Renal pelvis (tissue), 4 donors: Measurements from ENCODE around the gene ATOSA. TPM values are rescaled to one million over a fixed set of nuclear protein-coding genes. Genes with fewer than 3 reads are reported as not detected.
A peak's percentile ranks its signal among the peaks of the same experiment; 100 is the strongest.

Experiments used
- DNase-seq: peaks from one replicate; pipeline ENCODE4 v3.0.0-alpha.2; 2013
- polyA plus RNA-seq, 3 donors: library from polyadenylated mRNA; unstranded; fragments of 120-200 nt; gene quantifications; one replicate each; pipeline ENCODE4 v1.2.1, GENCODE V29; 2013; ENCODE audit not compliant: insufficient read length in 3 of 3

ATOSA gene
- polyA plus RNA-seq, 3 donors = 36.2 to 59.4 (median 48.8) TPM

DNA sequence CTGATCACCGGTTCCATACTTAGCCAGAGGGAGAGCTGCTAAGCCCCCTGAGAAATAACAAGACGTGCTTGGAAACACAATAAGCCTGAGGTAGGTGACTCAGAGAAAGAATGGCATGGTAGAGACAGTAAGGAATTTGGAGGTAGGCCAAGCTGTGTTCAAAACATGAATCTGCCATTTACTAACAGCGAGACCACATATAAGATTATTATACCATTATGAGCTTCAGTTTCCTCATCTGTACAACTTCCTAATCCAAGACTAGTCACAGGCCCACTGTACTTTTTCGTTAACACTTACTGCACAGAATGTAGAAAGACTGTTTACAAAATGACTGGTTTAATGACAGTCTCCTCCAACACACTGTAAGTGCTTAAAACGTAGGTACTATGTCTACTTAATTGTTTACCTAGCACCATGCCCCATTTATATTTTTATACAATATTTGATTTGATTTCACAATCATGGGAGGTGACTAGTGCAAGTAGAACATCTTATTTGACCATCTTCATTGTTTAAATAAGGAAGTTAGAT, 25.7 kb downstream of the ATOSA start:
- DNase-seq = no peak

DNA sequence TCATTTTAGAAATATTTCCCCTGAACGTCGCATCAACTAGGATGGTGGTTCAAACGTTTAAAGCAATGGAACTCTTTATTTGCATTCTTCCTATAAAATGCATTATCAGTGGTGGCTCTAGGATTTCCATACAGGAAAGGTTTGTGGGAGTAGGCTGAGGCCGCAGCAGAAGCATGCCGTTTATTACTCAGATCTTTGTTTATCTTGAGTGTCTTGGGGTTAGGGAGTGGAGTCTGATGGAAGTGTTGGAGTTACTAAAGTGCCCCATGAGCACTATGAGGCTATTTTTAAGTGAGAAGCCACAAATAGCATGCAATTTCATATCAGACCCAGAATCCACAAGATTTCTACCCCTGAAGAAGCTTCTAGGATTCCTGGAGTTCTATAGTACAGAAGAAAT, 26.2 kb downstream of the ATOSA start:
- no peak for DNase-seq

DNA sequence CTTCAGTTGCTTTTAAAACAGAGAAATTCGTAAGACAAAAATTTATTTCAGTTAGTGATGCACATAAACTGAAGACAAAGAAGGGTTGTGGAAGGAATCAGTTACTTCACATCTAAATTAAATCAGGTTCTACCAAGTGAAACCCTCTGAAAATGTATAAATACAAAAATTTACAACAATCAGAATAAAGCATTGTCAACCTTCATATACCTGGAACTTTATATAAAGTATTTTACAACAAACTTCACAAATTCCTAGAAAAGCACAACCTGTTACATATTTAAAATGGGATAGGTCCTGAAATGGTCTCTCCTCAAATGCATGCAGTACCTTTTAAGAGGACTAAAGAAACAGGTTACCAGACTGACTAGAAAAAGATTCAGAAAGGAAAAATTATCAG, 26.9 kb downstream of the ATOSA start:
- DNase-seq = no peak

DNA sequence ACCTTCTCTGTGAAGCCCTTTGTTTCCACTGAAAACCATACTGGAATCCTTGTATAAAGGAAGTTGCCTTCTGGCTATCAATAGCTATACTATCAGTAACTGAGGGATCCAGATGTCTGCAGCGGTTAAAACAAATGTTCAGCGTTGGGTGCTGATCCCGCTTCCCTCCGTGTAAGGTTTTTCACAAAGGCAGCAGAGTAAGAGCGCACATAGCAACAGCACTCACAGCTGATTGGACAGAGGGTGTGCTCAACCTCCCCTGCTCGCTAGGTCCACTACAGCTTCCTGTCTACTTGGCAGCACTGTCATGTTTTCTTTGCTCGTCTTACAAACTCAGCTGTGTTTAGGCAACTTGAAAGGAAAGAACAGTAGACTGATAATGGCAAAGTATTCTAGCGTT, 27.3 kb downstream of the ATOSA start:
- DNase-seq = peak; percentile 87

GRCh38 chr15:52651114-52651513, 28.1 kb downstream of the ATOSA start:
- DNase-seq = no peak

GRCh38 chr15:52649686-52650085, 29.5 kb downstream of the ATOSA start:
- no peak for DNase-seq

DNA sequence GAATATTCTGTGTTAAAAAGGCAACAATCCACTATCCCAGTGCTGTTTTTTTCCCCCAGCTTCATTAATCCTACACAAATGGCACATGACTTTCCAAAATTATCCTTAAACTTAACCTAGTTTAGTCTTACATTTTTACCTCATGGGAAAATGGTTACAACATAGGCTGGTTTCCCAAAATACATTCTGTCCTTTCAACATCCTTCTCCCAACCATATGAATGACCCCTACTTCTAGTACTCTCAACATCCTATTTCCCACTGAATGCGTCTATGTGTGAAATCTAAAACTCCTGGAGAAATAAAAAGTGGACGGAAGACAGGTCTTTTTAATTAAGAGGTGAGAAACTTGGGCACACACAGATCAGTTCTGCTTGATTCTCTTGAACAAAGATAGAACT, 33.3 kb downstream of the ATOSA start:
- no peak for DNase-seq

GRCh38 chr15:52642386-52643361, 36.5 kb downstream of the ATOSA start:
- DNase-seq = no peak

DNA sequence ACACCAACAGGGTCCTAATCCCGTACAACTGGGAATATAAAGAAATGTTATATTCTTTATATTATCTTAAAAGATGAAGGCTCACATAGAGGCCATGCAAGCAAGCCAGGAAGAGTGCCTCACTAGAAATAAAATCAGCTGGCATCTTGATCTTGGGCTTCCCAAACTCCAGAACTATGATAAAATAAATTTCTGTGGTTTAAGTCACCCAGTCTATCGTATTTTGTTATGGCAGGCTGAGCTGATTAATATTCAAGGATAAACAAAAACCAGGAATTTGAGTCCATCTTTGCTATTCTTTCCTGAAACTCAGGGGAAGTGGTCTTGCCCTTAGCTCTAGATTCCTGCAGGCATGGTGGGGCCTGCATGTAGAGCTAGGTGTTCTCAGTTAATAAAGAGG, 42.7 kb downstream of the ATOSA start:
- no peak for DNase-seq

DNA sequence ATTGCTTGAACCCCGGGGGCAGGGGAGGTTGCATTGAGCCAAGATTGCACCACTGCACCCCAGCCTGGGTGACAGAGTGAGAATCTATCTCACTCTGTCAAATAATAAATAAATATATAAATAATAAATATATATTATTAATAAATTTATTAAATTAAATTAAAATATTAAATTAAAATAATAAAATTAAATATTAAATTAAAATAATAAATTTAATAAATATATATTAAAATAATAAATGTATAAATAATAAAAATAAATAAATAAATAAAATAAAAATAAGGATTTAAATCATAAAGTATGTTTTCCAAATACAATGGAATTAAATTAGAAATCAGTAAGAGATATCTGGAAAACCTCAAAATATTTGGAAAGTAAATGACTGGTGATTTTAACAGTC, 43.3 kb downstream of the ATOSA start:
- DNase-seq = no peak

Other genes starting within 250 kb of the ATOSA start
- 1 to 10 TPM; 7.3 to 9.5 (median 8.1) TPM for gene MYO5A, start 150.5 kb downstream of the ATOSA start, polyA plus RNA-seq
- gene ARPP19, start 110.4 kb downstream of the ATOSA start, polyA plus RNA-seq = 100 to 1,000 TPM; 111 to 136 (median 117) TPM
- under 1 TPM; 0.14 to 0.47 (median 0.27) TPM for gene ONECUT1, start 110.9 kb upstream of the ATOSA start, polyA plus RNA-seq